ENCODE results near the gene TLE4. TPM values are rescaled to one million over a fixed set of nuclear protein-coding genes. Genes with fewer than 3 reads are reported as not detected.

The TLE4 gene
- total and polyA plus RNA-seq, 2 donors from 2014 or later: 5.5 to 35.7 TPM

DNA sequence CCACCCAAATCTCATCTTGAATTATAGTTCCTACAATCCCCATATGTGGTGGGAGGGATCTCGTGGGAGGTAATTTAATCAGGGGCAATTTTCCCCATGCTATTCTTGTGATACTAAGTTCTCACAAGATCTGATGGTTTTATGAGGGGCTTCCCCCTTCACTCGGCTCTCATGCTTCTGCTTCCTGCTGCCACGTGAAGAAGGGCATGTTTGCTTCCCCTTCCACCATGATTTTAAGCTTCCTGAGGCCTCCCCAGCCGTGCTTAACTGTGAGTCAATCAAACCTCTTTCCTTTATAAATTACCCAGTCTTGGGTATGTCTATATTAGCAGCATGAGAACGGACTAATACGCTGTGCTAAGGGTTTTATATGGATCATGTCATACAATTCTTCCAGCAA, 72.3 kb downstream of the TLE4 start:
- Histone ChIP-seq H3K27ac (ENCODE audit: low read depth in 2 of 2, low read length in 2 of 2) (no peak overlapping the region), H3K9me3 (ENCODE audit: control insufficient read depth in 2 of 3, insufficient read depth in 1 of 3, low read length in 3 of 3) (peaks cover 0 to 8% (median 0%) of the 10 kb centered on the region in 3 donors)

DNA sequence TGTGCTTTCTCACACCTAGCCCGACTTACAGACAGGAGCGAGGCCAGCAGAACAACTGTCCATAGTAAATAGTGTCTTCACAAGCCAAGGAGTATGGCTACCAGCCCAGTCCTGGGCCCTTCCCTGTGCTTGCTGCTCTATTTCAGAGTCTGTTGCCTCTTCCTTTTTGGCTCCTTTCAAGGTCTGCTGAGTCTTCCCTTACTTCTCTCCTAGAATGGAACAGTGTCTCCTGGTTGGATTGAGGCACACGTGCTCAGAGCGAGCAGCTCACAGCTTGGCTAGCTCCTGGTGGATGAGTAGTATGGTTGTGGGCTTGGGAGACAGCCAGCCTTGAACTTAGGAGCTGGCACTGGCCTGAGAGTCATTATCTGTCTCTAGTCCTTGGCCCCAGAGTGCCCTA, 72.8 kb downstream of the TLE4 start:
- intact Hi-C loops (cut with DNase I): no loop called here
- Histone ChIP-seq H3K9ac (ENCODE audit: low read length in 3 of 3) (no peak overlapping the region), H3K4me3 (ENCODE audit: low read length in 3 of 3) (no peak overlapping the region), H3K27me3 (ENCODE audit: control insufficient read depth, insufficient read depth, low read length) (no peaks in the 10 kb centered on the region), H3K36me3 (ENCODE audit: control insufficient read depth in 2 of 3, insufficient read depth in 3 of 3, low read length in 3 of 3) (no peaks in the 10 kb centered on the region), H3K9me3 (ENCODE audit: control insufficient read depth in 2 of 3, insufficient read depth in 1 of 3, low read length in 3 of 3) (peaks cover 0 to 8% (median 0%) of the 10 kb centered on the region in 3 donors), H3K4me1 (ENCODE audit: control insufficient read depth in 2 of 3, insufficient read depth in 2 of 3, low read depth in 1 of 3, low read length in 3 of 3) (no peaks in the 10 kb centered on the region), H3K27ac (ENCODE audit: low read depth in 2 of 2, low read length in 2 of 2) (no peak overlapping the region)
- no peak for DNase-seq
- TF ChIP-seq, protein P1, sequence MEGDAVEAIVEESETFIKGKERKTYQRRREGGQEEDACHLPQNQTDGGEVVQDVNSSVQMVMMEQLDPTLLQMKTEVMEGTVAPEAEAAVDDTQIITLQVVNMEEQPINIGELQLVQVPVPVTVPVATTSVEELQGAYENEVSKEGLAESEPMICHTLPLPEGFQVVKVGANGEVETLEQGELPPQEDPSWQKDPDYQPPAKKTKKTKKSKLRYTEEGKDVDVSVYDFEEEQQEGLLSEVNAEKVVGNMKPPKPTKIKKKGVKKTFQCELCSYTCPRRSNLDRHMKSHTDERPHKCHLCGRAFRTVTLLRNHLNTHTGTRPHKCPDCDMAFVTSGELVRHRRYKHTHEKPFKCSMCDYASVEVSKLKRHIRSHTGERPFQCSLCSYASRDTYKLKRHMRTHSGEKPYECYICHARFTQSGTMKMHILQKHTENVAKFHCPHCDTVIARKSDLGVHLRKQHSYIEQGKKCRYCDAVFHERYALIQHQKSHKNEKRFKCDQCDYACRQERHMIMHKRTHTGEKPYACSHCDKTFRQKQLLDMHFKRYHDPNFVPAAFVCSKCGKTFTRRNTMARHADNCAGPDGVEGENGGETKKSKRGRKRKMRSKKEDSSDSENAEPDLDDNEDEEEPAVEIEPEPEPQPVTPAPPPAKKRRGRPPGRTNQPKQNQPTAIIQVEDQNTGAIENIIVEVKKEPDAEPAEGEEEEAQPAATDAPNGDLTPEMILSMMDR (IDR thresholded peaks at IDR 0.05; ENCODE audit: borderline replicate concordance, extremely low read depth, insufficient read depth): no peak
- no peak for FAIRE-seq

More for the DNA sequence above, 72.3 kb downstream of the TLE4 start:
- H3K4me1 ChIP-seq (ENCODE audit: control insufficient read depth in 2 of 3, insufficient read depth in 2 of 3, low read depth in 1 of 3, low read length in 3 of 3): no peaks in the 10 kb centered on the region
- no peak for DNase-seq
- TF ChIP-seq, protein P1 (IDR thresholded peaks at IDR 0.05; ENCODE audit: borderline replicate concordance, extremely low read depth, insufficient read depth): no peak
- H3K27me3 ChIP-seq (ENCODE audit: control insufficient read depth, insufficient read depth, low read length): no peaks in the 10 kb centered on the region
- H3K9ac ChIP-seq (ENCODE audit: low read length in 3 of 3): no peak overlapping the region
- no peak for FAIRE-seq
- H3K4me3 ChIP-seq (ENCODE audit: low read length in 3 of 3): no peak overlapping the region
- intact Hi-C loops (cut with DNase I): no loop called here
- no peaks in the 10 kb centered on the region for H3K36me3 ChIP-seq (ENCODE audit: control insufficient read depth in 2 of 3, insufficient read depth in 3 of 3, low read length in 3 of 3)

GRCh38 chr9:79645110-79645509, 73.3 kb downstream of the TLE4 start:
- DNase-seq (no peak), FAIRE-seq (no peak)
- H3K4me1 ChIP-seq (ENCODE audit: control insufficient read depth in 2 of 3, insufficient read depth in 2 of 3, low read depth in 1 of 3, low read length in 3 of 3): no peaks in the 10 kb centered on the region
- H3K9ac ChIP-seq (ENCODE audit: low read length in 3 of 3): no peak overlapping the region
- no peaks in the 10 kb centered on the region for H3K27me3 ChIP-seq (ENCODE audit: control insufficient read depth, insufficient read depth, low read length)
- TF ChIP-seq, protein P1 (IDR thresholded peaks at IDR 0.05; ENCODE audit: borderline replicate concordance, extremely low read depth, insufficient read depth): no peak
- no peak overlapping the region for H3K4me3 ChIP-seq (ENCODE audit: low read length in 3 of 3)
- no peaks in the 10 kb centered on the region for H3K36me3 ChIP-seq (ENCODE audit: control insufficient read depth in 2 of 3, insufficient read depth in 3 of 3, low read length in 3 of 3)
- peaks cover 0 to 8% (median 0%) of the 10 kb centered on the region in 3 donors for H3K9me3 ChIP-seq (ENCODE audit: control insufficient read depth in 2 of 3, insufficient read depth in 1 of 3, low read length in 3 of 3)
- intact Hi-C loops (cut with DNase I): no loop called here
- H3K27ac ChIP-seq (ENCODE audit: low read depth in 2 of 2, low read length in 2 of 2): no peak overlapping the region

DNA sequence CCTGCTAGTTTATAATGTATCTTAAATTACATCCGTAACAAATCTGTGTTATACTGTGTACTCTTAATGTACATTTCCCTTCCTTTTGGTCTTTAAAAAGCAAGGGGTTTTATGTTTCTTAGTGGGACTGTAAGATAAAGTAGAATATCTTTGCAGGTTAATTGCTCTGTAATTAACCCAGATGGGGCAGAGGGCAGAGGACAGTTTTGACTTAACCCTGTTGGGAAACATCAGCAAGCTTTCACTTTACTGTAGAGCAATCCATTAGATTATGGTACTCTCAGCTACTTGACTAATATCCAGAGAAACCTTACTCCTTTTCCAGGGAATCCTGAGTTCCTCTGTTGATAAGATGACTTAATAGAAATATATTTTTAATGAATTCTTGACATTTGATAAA, 74.3 kb downstream of the TLE4 start:
- no peaks in the 10 kb centered on the region for H3K36me3 ChIP-seq (ENCODE audit: control insufficient read depth in 2 of 3, insufficient read depth in 3 of 3, low read length in 3 of 3)
- H3K9ac ChIP-seq (ENCODE audit: low read length in 3 of 3): no peak overlapping the region
- no peak for DNase-seq
- H3K27me3 ChIP-seq (ENCODE audit: control insufficient read depth, insufficient read depth, low read length): no peaks in the 10 kb centered on the region
- TF ChIP-seq, protein P1 (IDR thresholded peaks at IDR 0.05; ENCODE audit: borderline replicate concordance, extremely low read depth, insufficient read depth): no peak
- H3K4me3 ChIP-seq (ENCODE audit: low read length in 3 of 3): no peak overlapping the region
- H3K9me3 ChIP-seq (ENCODE audit: control insufficient read depth in 2 of 3, insufficient read depth in 1 of 3, low read length in 3 of 3): peaks cover 0 to 8% (median 0%) of the 10 kb centered on the region in 3 donors
- intact Hi-C loops (cut with DNase I): no loop called here
- no peak overlapping the region for H3K27ac ChIP-seq (ENCODE audit: low read depth in 2 of 2, low read length in 2 of 2)
- H3K4me1 ChIP-seq (ENCODE audit: control insufficient read depth in 2 of 3, insufficient read depth in 2 of 3, low read depth in 1 of 3, low read length in 3 of 3): no peaks in the 10 kb centered on the region
- FAIRE-seq: no peak
